NCI-H345 treated with DMSO at 0.1 percent for 48 hours (cell line): ENCODE data around the gene ODR4.
"Not testable (repeated sequence)": the region's sequence is repeated elsewhere in the genome, so short reads cannot be mapped to it uniquely, and the experiment has no call there.

Experiments used
- DNase-seq: peaks from one replicate; lab custom pipeline; 2025; ENCODE audit not compliant: unreplicated experiment; lab: John Stamatoyannopoulos, UW

Gene ODR4

DNA sequence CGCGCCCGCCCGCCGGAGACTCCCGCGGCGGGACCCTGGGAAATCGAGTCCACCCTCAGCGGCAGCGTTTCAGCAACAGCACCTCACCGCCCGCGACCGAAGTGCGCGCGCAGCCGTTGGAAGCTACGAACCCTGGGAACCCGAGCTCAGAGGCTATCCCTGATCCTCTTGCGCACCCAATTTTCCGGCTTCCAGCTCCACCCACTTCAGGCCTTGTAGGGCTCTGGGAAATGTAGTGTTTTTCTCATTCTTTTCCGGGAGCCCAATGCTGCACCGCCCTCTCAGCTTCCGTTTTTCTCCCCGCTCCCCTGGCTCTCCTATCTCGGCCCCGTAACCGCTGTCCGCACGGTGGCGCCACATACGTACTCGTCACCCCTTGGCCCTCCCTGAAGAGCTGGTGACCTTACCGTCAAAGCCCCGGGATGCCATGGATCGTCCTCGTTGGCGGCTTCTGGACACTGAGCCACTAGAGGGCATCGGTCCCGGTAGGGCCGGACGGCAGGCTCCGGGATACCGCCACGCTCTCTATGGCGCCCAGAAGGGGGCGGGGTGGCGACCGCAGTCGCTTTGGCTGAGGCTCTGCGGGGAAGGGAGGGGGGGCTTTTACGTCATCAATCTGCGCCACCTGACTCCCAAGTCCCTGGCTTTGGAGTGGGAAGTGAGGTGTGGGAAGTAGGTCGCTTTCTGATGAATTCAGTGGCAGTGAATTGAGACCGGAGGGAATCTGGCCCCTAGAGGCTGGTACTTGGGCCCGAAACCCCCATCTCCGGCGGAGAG is at the start of gene ODR4, which contains the start of gene TPR:
Gene ODR4, plus strand, starts transcription at position 687 of the 777 bp plus-strand sequence. CDS start 3,948 bp downstream, outside the sequence.
Gene TPR, minus strand, starts transcription at position 102 of the 777 bp plus-strand sequence. CDS start 225 bp downstream, outside the sequence.
- DNase-seq: peak; percentile 97

- DNase-seq: no peak
These were observed 49.6 kb upstream of the ODR4 start for GRCh38 chr1:186326009-186326408.

GRCh38 chr1:186327331-186327730 is 48.3 kb upstream of the ODR4 start:
- DNase-seq: no peak

DNA sequence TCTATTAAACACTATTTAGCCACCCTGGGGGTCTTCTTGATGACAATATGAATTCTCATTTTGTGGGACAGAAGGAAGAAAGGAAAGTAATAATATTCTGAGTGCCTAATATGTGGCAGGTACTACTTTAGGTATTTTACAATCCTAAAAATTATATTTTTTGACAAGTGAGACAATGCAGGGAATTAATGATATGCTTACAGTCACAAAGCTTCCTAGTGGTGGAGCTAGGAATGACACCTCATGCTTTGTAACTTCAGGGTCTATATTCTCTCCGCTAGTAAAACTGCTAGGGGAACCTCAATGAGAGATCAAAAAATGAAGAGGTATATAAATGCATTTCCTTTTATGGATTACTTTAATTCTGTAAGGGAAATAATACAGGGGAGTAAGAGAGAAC is 44.9 kb upstream of the ODR4 start:
- DNase-seq: no peak

GRCh38 chr1:186337554-186337953 is 38.1 kb upstream of the ODR4 start:
- no peak for DNase-seq

DNA sequence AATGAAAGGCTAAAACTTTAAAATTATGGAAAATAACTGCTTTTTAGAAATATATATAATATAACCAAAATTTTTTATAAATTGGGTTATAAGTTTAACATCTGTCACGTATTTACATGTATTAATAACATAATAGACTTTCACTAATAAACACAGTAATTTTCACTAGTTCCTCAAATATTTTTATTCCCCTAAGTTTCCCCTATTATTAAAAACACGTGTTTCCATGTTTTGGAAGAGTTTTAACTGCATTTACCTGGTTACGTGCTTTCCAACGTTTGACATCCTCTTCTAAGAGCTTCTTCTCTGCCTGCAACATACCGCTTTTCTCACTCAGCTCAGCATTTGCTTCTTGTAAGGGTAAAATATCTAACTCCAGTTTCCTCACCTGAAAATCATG is 34.9 kb upstream of the ODR4 start:
- DNase-seq: no peak

DNA sequence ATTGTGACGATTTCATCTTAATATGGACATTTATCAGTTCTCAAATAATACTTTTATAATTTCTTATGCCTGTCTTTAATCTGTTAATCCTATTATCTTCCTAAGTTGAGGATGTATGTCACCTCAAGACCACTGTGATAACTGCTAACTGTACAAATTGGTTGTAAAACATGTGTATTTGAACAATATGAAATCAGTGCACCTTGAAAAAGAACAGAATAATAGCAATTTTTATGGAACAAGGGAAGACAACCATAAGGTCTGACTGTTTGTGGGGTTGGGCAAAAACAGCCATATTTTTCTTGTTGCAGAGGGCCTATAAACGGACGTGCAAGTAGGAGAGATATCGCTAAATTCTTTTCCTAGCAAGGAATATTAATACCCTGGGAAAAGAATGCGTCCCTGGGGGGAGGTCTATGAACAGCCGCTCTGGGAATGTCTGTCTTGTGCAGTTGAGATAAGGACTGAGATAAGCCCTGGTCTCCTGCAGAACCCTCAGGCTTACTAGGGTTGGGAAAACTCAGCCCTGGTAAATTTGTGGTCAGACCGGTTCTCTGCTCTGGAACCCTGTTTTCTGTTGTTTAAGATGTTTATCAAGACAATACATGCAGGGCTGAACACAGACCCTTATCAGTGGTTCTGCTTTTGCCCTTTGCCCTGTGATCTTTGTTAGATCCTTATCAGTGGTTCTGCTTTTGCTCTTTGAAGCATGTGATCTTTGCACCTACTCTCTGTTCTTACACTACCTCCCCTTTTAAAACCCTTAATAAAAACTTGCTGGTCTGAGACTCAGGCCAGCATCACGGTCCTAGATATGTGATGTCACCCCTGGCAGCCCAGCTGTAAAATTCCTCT is 27.6 kb upstream of the ODR4 start:
- DNase-seq: not testable (repeated sequence)

- peak; percentile 52 for DNase-seq
These were observed 1.1 kb upstream of the ODR4 start for GRCh38 chr1:186374303-186375151.

DNA sequence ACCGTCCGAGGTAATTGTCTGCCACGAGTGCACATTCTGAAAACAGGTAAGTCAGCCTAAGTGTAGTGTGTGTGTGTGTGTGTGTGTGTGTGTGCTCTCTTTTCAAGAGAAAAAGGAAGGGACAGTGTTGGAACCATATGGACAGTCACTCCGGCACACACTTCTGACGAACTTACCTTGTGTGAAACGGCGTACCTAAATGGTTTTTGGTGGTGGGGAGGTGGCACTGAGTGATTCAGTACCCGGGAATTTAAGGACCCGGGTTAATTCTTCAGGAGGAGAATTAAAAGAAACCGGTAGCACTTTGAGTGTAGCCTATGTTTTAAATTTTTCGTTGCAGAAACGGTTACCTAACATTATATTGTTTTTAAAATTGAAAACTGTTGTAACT is 286 bp downstream of the ODR4 start:
- no peak for DNase-seq

DNA sequence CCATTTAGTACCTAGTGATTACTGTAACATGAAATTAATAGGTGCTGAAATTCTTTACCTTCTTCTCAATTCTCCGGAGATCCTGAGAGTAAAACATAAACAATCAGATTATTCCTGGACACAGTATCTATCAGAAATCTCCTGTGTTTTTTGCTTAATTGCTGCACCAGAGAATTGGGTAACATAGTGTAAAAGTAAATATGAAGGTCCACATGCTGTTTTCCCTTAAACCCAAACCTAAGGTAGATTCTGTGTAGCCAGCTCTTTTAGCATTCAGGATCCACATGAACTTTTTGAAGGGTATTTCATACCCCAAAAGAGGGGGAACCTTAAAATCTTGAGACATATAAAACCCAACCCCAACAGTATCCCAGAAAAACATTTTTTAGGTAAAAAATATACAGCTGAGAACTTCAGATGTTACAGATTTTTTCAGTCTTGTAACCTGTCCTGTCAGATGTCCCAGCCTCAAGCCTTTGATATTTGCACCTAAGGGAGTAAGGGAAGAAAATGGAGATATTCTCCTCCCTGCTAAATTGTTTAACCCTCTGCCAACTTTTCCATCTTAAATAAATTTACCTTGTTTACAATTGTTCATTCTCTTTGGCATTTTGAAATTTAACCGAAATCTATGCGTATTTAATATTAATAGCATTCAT is 11.2 kb downstream of the ODR4 start:
- DNase-seq: no peak

DNA sequence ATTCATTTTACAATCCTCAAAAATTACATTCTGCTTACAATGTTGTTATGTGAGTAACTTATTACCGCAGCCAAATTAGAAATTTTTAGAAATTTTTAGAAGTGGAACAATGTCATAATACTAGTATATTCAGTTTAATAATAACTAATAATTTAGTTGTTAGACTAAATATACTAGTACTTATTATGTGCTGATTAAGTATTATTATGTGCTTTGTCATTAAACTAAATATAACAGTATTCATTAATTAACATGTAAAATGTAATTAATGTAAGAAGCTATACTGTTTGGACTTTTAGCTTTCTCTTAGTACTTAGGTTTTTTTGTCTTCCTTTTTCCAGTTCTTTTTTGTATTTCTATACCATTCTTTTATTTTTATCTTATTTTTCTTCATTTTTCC is 15.3 kb downstream of the ODR4 start:
- no peak for DNase-seq

GRCh38 chr1:186391841-186392240 is 16.2 kb downstream of the ODR4 start:
- no peak for DNase-seq

GRCh38 chr1:186392711-186393110 is 17.1 kb downstream of the ODR4 start:
- not testable (repeated sequence) for DNase-seq

DNA sequence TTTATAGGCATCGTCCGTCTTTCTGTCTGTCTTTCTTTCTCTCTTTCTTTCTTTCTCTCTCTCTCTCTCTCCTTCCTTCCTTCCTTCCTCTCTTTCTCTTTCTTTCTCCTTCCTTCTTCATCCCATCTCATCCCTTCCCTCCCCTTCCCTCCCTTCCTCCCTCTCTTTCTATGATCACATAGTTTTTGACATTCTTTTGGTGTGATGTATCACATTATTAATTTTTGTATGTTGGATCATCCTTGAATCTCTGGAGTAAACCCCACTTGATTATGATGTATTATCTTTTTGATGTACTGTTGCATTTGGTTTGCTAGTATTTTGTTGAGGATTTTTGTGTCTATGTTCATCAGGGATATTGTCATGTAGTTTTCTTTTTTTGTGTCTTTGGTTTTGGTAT is 25.8 kb downstream of the ODR4 start:
- not testable (repeated sequence) for DNase-seq

DNA sequence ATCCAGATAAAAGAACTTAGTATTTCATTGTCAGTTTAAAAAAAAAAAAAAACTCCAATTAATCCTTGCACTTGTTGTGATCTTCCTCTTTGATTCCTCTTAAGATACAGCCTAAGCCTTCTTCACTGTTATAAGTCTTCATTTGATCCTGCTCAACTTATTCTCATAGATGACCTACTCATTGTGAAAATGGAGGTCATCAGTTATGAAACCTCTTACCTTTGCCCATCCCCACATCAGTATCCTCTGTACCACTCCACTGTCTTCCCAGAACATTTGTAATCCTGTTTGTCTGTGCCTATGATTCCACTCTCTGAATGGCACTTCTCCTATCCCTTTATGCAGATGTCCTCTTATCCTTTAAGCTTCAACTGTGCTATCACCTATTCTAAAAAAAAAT is 28.0 kb downstream of the ODR4 start:
- no peak for DNase-seq

GRCh38 chr1:186404454-186405051 is 28.9 kb downstream of the ODR4 start:
- peak; percentile 22 for DNase-seq

GRCh38 chr1:186409091-186409490 is 33.5 kb downstream of the ODR4 start:
- no peak for DNase-seq

GRCh38 chr1:186413319-186413718 is 37.7 kb downstream of the ODR4 start:
- no peak for DNase-seq

- peak; percentile 55 for DNase-seq
These were observed 42.9 kb downstream of the ODR4 start for GRCh38 chr1:186418503-186418902.

DNA sequence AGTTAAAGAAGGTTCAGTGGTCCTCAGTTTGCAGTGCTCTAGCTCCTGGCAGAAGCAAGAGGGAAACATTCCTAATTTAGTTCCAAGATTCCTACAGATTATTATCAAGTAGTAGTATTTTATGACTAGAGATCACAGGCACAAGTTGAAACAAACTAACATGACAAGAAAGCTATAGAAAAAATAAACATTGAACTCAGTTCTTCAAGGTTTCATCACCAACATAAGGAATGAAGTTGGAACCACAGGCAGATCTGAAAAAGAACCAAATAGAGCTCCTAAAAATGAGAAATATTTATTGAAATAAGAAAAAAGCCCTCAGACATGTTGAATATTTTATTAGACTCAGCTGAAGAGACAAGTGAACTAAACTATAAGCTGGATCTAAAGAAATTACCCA is 44.7 kb downstream of the ODR4 start:
- no peak for DNase-seq
